ENCODE measurements around the gene ARL11. TPM values are rescaled to one million over a fixed set of nuclear protein-coding genes. Genes with fewer than 3 reads are reported as not detected.

The ARL11 gene
- total and polyA plus RNA-seq, 8 donors = 0.05 to 1.5 (median 0.21) TPM

DNA sequence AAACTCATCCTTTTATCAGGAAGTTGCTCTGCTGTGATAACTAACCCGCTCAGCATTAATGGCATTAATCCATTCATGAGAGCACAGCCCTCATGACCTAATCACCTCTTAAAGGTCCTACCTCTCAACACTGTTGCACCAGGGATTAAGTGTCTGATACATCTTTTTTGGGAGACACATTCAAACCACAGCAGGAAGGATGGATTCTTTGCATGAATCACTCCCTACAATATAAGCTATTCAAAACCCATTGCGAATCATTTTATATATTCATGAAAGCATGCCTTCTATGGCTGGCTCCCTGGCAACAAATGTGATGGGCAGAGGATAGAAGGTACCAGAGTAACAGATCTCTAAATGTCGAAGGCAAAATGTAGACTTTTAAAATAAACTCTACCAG is 27.6 kb downstream of the ARL11 start:
- Histone ChIP-seq H3K9me3 (no peaks in the 10 kb centered on the region), H3K4me1 (no peaks in the 10 kb centered on the region), H3K4me3 (no peak overlapping the region), H3K27ac (no peak overlapping the region), H3K36me3 (no peaks in the 10 kb centered on the region), H3K27me3 (no peaks in the 10 kb centered on the region)
- TF ChIP-seq, protein P1, sequence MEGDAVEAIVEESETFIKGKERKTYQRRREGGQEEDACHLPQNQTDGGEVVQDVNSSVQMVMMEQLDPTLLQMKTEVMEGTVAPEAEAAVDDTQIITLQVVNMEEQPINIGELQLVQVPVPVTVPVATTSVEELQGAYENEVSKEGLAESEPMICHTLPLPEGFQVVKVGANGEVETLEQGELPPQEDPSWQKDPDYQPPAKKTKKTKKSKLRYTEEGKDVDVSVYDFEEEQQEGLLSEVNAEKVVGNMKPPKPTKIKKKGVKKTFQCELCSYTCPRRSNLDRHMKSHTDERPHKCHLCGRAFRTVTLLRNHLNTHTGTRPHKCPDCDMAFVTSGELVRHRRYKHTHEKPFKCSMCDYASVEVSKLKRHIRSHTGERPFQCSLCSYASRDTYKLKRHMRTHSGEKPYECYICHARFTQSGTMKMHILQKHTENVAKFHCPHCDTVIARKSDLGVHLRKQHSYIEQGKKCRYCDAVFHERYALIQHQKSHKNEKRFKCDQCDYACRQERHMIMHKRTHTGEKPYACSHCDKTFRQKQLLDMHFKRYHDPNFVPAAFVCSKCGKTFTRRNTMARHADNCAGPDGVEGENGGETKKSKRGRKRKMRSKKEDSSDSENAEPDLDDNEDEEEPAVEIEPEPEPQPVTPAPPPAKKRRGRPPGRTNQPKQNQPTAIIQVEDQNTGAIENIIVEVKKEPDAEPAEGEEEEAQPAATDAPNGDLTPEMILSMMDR (IDR thresholded peaks at IDR 0.05) = no peak
- ATAC-seq (no peak), DNase-seq (no peak), FAIRE-seq (no peak)
- intact Hi-C loops (cut with DNase I) = loop anchor here in 1 of 3 donors (10.0 kb wide), 1 partner anchor 189 kb away; no protein-coding TSS in a partner anchor
- WGBS, 2 donors = 81 to 95% methylated on average over 3 of the region's 3 CpGs

DNA sequence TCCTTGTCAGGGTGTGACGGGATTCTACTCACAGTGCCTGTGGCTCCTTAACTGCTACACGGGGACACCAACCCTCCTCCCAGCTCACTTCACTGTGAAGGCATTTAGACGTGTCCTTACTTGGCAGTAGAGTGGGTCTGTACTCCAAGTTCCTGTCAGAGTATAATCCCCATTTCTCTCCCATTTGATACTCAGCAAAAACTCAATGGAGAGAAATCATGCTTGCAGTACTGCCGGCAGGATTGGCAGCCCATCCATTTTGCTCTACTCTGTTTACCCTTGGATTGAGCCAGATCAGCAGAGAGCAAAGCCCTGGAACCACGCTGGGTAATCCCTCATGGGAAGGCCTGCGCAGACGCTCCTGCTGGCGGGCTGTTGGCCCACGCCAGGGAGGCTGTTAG is 28.9 kb downstream of the ARL11 start:
- 89 to 95% methylated on average over 9 of the region's 9 CpGs for WGBS, 2 donors
- Histone ChIP-seq H3K9me3 (no peaks in the 10 kb centered on the region), H3K4me1 (no peaks in the 10 kb centered on the region), H3K36me3 (no peaks in the 10 kb centered on the region), H3K27me3 (no peaks in the 10 kb centered on the region), H3K27ac (no peak overlapping the region), H3K4me3 (no peak overlapping the region)
- no peak for DNase-seq
- FAIRE-seq = no peak
- TF ChIP-seq, protein P1 (IDR thresholded peaks at IDR 0.05) = no peak
- ATAC-seq = no peak
- intact Hi-C loops (cut with DNase I) = loop anchor here in 1 of 3 donors (10.0 kb wide), 1 partner anchor 188 kb away; no protein-coding TSS in a partner anchor

DNA sequence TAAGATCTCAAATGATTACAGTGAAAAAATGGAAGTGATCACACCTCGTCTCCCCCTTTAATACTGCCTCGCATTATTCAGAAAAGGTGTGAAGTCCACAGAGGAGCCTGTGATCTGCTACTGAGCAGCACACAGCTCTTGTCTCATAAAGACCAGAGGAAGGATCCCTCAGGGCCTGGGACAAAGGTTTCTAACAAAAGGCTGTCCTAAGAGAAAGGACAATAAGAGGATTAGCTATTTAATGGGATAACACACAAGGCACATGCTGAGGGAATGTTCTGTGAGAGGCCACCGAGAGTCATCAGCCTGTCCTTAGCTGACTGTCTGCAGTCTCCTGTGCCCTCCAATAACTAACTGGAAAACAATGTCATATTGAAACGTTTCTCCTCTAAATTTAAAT is 36.3 kb downstream of the ARL11 start:
- no peak overlapping the region for H3K27ac ChIP-seq
- H3K36me3 ChIP-seq = peaks cover 0 to 9% (median 6%) of the 10 kb centered on the region in 3 donors
- H3K4me1 ChIP-seq = no peaks in the 10 kb centered on the region
- no peaks in the 10 kb centered on the region for H3K27me3 ChIP-seq
- ATAC-seq (no peak), DNase-seq (no peak), FAIRE-seq (no peak)
- H3K9me3 ChIP-seq = no peaks in the 10 kb centered on the region
- WGBS, 2 donors = 81 to 84% methylated on average over 4 of the region's 4 CpGs
- TF ChIP-seq, protein P1 (IDR thresholded peaks at IDR 0.05) = no peak
- intact Hi-C loops (cut with DNase I) = no loop called here
- H3K4me3 ChIP-seq = no peak overlapping the region

DNA sequence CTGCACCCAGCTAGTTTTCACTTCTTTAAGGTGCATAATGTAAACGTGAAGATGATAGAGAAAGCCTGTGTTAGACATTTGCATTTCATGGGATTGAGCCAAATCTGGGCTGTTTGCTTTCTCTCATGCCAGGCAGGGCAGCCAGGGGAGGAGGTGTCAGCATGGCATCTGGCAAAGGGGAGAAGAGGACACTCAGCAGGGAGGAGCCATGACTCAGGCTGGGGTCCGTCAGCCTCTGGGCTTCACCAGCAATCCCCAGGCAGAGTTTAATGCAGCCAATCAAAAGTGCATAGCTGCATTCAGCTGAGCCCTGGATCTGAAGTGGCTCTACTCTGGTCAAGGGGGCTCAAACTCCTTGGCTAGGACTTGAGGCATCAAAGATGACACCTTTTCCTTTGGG is 39.5 kb downstream of the ARL11 start:
- FAIRE-seq (no peak), DNase-seq (no peak), ATAC-seq (no peak)
- WGBS, 2 donors = 56 to 65% methylated on average over 2 of the region's 2 CpGs
- no peaks in the 10 kb centered on the region for H3K4me1 ChIP-seq
- TF ChIP-seq, protein P1 (IDR thresholded peaks at IDR 0.05) = no peak
- H3K36me3 ChIP-seq = peaks cover 0 to 9% (median 3%) of the 10 kb centered on the region in 3 donors
- no peaks in the 10 kb centered on the region for H3K9me3 ChIP-seq
- no peak overlapping the region for H3K4me3 ChIP-seq
- no peak overlapping the region for H3K27ac ChIP-seq
- H3K27me3 ChIP-seq = no peaks in the 10 kb centered on the region
- intact Hi-C loops (cut with DNase I) = no loop called here

DNA sequence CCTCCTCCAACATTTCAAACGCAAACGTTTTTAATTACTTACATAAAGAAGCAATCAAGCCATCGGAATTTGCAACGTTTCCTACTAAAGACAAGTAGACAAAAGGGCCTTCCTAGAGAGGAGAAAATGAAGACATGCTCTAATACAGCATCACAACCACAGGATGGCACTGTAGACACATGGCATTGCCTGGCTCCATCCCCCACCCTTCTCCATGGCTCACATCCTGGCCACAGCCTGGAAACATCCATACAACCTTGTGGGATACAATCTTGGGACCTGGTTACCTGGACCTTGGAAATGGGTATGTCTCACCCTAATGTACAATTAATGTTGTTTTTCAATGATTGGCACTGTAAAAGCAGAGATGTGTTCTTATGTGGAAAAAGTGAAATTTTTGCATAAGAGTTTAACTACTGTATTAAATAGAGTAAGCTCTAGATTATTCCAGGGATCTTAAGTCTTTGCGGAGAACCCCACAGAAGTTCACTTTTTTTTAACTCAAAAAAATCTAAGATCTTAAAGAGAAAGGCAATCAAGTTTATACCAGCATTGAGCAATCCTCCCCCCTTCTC is 41.5 kb downstream of the ARL11 start:
- 34 to 44% methylated on average over 5 of the region's 5 CpGs for WGBS, 2 donors
- FAIRE-seq = no peak
- no peak overlapping the region for H3K4me3 ChIP-seq

More for the DNA sequence above, 41.5 kb downstream of the ARL11 start:
- Histone ChIP-seq H3K27me3 (no peaks in the 10 kb centered on the region), H3K36me3 (peaks cover 0 to 9% (median 3%) of the 10 kb centered on the region in 3 donors), H3K27ac (no peak overlapping the region), H3K4me1 (no peaks in the 10 kb centered on the region), H3K9me3 (no peaks in the 10 kb centered on the region)
- intact Hi-C loops (cut with DNase I) = loop anchor here in 1 of 3 donors (5.0 kb wide), 1 partner anchor 177 kb away; no protein-coding TSS in a partner anchor
- ATAC-seq = peak; percentile 94 to 99 (median 98)
- TF ChIP-seq, protein P1 (IDR thresholded peaks at IDR 0.05) = peak in 3 of 4 donors; percentile 22 to 49 (median 29)
- DNase-seq = peak in 3 of 6 donors; percentile 32 to 57 (median 38)

Measured in pancreas (tissue), 10 donors.